Endothelial cell of umbilical vein (primary cell): ENCODE data around the gene SLC23A1.

ENCODE experiments used
- EZH2 ChIP-seq: IDR thresholded peaks from 2 replicates; pipeline ENCODE4 v1.6.1; 2012; ENCODE audit warnings: borderline replicate concordance, low read depth, mild to moderate bottlenecking, moderate library complexity, low read length, inconsistent platforms; ENCODE audit not compliant: severe bottlenecking
- POLR2AphosphoS5 ChIP-seq: IDR thresholded peaks from 2 replicates; pipeline ENCODE4 v1.6.1; 2012; ENCODE audit warnings: low read depth, mild to moderate bottlenecking, control low read depth, low read length, moderate library complexity; ENCODE audit not compliant: insufficient read depth

DNA sequence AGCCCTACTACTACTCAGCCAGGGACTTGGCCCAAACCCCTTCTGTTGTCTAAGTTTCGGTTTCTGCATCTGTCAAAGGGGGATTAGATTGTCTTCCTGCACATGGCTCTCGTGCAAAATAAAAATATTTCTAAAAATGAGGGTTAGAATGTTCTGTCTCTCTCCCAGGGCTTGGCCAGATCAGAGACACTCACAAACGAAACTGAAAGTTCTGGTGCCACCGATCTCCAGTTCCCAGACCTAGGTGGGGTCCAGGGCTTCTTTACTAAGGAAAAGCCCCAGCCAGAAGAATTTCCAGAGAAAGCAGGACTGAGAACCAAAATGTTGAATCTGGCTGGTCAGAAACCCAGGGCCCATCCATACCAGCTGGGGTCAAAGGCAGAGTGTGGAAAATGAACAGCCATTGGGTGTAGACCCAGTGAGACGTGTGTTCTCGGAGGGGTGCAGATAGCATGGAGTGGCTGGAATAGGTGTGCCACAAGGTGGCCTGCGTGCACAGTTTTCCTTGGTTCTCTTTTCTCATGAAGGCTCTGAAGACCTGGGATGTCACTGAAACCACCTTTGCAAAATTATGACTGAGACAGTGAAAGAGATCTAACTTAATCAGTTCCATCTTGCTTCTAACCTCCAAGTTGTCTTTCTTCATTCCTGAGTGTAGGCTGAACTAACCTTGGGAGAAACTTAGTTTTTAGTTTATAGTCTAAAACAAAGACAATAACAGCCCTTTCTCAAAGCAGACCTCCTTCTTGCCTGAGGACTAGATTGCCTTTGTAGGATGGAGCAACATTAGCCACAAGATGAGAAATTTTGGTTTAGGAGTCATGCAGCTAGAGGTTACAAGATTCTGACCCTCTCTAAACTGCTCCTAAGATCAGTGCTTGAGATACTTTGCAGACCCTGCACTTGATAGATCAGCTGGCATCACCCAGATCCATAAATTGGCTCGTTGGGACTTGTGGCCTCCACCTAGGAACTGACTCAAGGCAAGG, 2.3 kb upstream of the SLC23A1 start:
- no peak for TF ChIP-seq POLR2AphosphoS5
- TF ChIP-seq EZH2, result no peak
